Adrenal gland (tissue), 12 donors: ENCODE data around the gene PHYH. TPM values are rescaled to one million over a fixed set of nuclear protein-coding genes. Genes with fewer than 3 reads are reported as not detected.

Experiments
- DNase-seq, 7 donors: peaks; one replicate each; pipeline ENCODE4 v3.0.0-alpha.2; 2019 to 2020
- H3K27ac ChIP-seq, 5 donors: fragments of 200-600 bp; sonication (generic) in 4 of 5; 1 replicate in 3 of 5; 2 replicates in 2 of 5; pipeline versions ENCODE4 v1.5.1 to v1.8.0; 2016 to 2020; ENCODE audit warnings: mild to moderate bottlenecking in 1 of 5
- H3K27me3 ChIP-seq: fragments of 200-600 bp; 2 replicates; pipeline ENCODE4 v1.8.0; 2021
- H3K36me3 ChIP-seq, 2 donors: fragments of 200-600 bp; replicated peaks in 1 of 2; 1 replicate in 1 of 2; 2 replicates in 1 of 2; pipeline versions ENCODE4 v1.5.1 to v1.8.0; 2018 to 2022
- H3K4me1 ChIP-seq, 2 donors: fragments of 200-600 bp; replicated peaks in 1 of 2; 1 replicate in 1 of 2; 2 replicates in 1 of 2; pipeline versions ENCODE4 v1.5.1 to v1.8.0; 2018 to 2021
- H3K4me3 ChIP-seq, 4 donors: fragments of 200-600 bp; sonication (generic) in 3 of 4; one replicate each; pipeline ENCODE4 v1.5.1; 2016 to 2018
- H3K9me3 ChIP-seq, 3 donors: fragments of 200-600 bp; sonication (generic) in 1 of 3; replicated peaks in 1 of 3; 1 replicate in 2 of 3; 2 replicates in 1 of 3; pipeline versions ENCODE4 v1.5.1 to v1.8.0; 2016 to 2021
- CTCF ChIP-seq, 6 experiments: fragments of 450-650 bp in 4 of 6; fragments of 200-600 bp in 2 of 6; sonication (generic) in 1 of 6; IDR thresholded peaks; 1 replicate in 5 of 6; 2 replicates in 1 of 6; pipeline versions ENCODE4 v1.5.1 to v1.8.0; 2016 to 2021; ENCODE audit warnings: antibody characterized with exemption in 6 of 6, mild to moderate bottlenecking in 2 of 6, moderate library complexity in 1 of 6
- POLR2A ChIP-seq, 2 donors: fragments of 450-650 bp; IDR thresholded peaks; one replicate each; pipeline ENCODE4 v1.6.1; 2017; ENCODE audit warnings: antibody characterized with exemption in 2 of 2, mild to moderate bottlenecking in 2 of 2, moderate library complexity in 1 of 2
- WGBS, 4 donors: extraction: QIAGEN DNeasy Blood & Tissue Kit in 2 of 4; methylation state at CpG; one replicate each; pipeline versions ENCODE4 v1.1.5 to v1.1.7; 2013 to 2017; 5-methylcytosine and 5-hydroxymethylcytosine counted together
- intact Hi-C, 2 donors: fragments of 100-400 bp; cut with DNase I; formaldehyde crosslinking; loops; one replicate each; pipeline versions ENCODE4 v1.14.1 to v1.15.0; 2022 to 2023
- polyA plus RNA-seq, 3 donors: library from polyadenylated mRNA; stranded (reverse); fragments of 200-250 nt in 2 of 3; fragments of 350-450 nt in 1 of 3; fragmentation: Illumina TruSeq in 1 of 3; extraction: RNeasy Lipid Tissue Mini Kit (QIAGEN cat#74804) in 1 of 3; gene quantifications; one replicate each; pipeline ENCODE4 v1.2.3, GENCODE V29; 2013 to 2014
- total RNA-seq, 9 donors: library from RNA; depleted of rRNA in 4 of 9; stranded (reverse); fragments of >200 nt in 4 of 9; fragments of 120-200 nt in 1 of 9; fragmentation: NEBNext Ultra II Directional in 1 of 9; extraction: Animal tissue kit (Norgen Biotek cat#: 25700) in 1 of 9; gene quantifications; one replicate each; pipeline versions ENCODE4 v1.1.0 to v1.2.4, GENCODE V29; 2013 to 2023
- donor health status: healthy with polysubstance abuse.
- donor health status: Bipolar disorder and iron deficiency.
- donor health status: DM: yes; HTN: yes; CAD: no.
- donor health status: DM: no; HTN: no; CAD: no.
- donor health status: DM: no; HTN: no; CAD: no.
- donor health status: DM: yes; HTN: yes; CAD: no.

Gene PHYH
- total and polyA plus RNA-seq, 12 donors: 44.2 to 140 (median 71.6) TPM

GRCh38 chr10:13322615-13323148, 22.8 kb upstream of the PHYH start:
- no peaks in the 10 kb centered on the region for H3K27me3 ChIP-seq
- H3K27ac ChIP-seq: no peak overlapping the region
- intact Hi-C loops: no loop called here
- no peak overlapping the region for H3K4me3 ChIP-seq
- TF ChIP-seq POLR2A (IDR thresholded peaks at IDR 0.05) (no peak), CTCF (IDR thresholded peaks at IDR 0.05) (no peak)
- no peaks in the 10 kb centered on the region for H3K9me3 ChIP-seq
- no peak for DNase-seq
- H3K4me1 ChIP-seq: no peaks in the 10 kb centered on the region
- peaks cover 0 to 75% of the 10 kb centered on the region in 2 donors for H3K36me3 ChIP-seq
- 96 to 97% (median 96%) methylated on average over 23 to 24 of the region's 24 CpGs for WGBS, 4 donors

GRCh38 chr10:13321576-13321975, 21.7 kb upstream of the PHYH start:
- DNase-seq: no peak
- H3K4me1 ChIP-seq: no peaks in the 10 kb centered on the region
- intact Hi-C loops: no loop called here
- H3K27ac ChIP-seq: no peak overlapping the region
- WGBS, 4 donors: 93 to 99% (median 96%) methylated on average over 13 of the region's 13 CpGs
- H3K9me3 ChIP-seq: no peaks in the 10 kb centered on the region
- no peak for TF ChIP-seq CTCF (IDR thresholded peaks at IDR 0.05)
- TF ChIP-seq POLR2A (IDR thresholded peaks at IDR 0.05): no peak
- H3K27me3 ChIP-seq: no peaks in the 10 kb centered on the region
- no peak overlapping the region for H3K4me3 ChIP-seq
- H3K36me3 ChIP-seq: peaks cover 0 to 65% of the 10 kb centered on the region in 2 donors

- intact Hi-C loops: no loop called here
- no peak overlapping the region for H3K27ac ChIP-seq
- no peak for DNase-seq
- 65 to 76% (median 74%) methylated on average over 7 of the region's 7 CpGs for WGBS, 4 donors
- no peak for TF ChIP-seq POLR2A (IDR thresholded peaks at IDR 0.05)
- no peak for TF ChIP-seq CTCF (IDR thresholded peaks at IDR 0.05)
- peaks cover 0 to 45% of the 10 kb centered on the region in 2 donors for H3K36me3 ChIP-seq
- H3K4me3 ChIP-seq: no peak overlapping the region
- H3K4me1 ChIP-seq: no peaks in the 10 kb centered on the region
- H3K27me3 ChIP-seq: no peaks in the 10 kb centered on the region
- no peaks in the 10 kb centered on the region for H3K9me3 ChIP-seq
Measured at GRCh38 chr10:13319166-13319565, 19.3 kb upstream of the PHYH start.

GRCh38 chr10:13317474-13317873, 17.6 kb upstream of the PHYH start:
- intact Hi-C loops: no loop called here
- Histone ChIP-seq H3K9me3 (no peaks in the 10 kb centered on the region), H3K36me3 (peaks cover 0 to 36% of the 10 kb centered on the region in 2 donors), H3K27ac (no peak overlapping the region), H3K4me3 (no peak overlapping the region), H3K4me1 (no peaks in the 10 kb centered on the region), H3K27me3 (no peaks in the 10 kb centered on the region)
- WGBS, 4 donors: 71 to 78% (median 72%) methylated on average over 6 of the region's 6 CpGs
- peak in 3 of 7 donors; percentile 20 to 55 (median 31) for DNase-seq
- TF ChIP-seq CTCF (IDR thresholded peaks at IDR 0.05) (no peak), POLR2A (IDR thresholded peaks at IDR 0.05) (no peak)
